Activated CD4-positive, alpha-beta T cell treated with anti-CD3 and anti-CD28 coated beads, Interleukin-2, amount 50 U/mL, for 16 hours (primary cell): Measurements from ENCODE around the gene HSD3B1.
"Not testable (repeated sequence)": the region's sequence is repeated elsewhere in the genome, so short reads cannot be mapped to it uniquely, and the experiment has no call there.

Experiments
- DNase-seq: peaks from one replicate; pipeline ENCODE4 v3.0.0-alpha.2; 2020

The HSD3B1 gene

GRCh38 chr1:119492763-119493162, 14.2 kb upstream of the HSD3B1 start:
- DNase-seq = no peak

- no peak for DNase-seq
Measured at GRCh38 chr1:119504831-119505230, 2.2 kb upstream of the HSD3B1 start.

GRCh38 chr1:119510046-119510445, 3.0 kb downstream of the HSD3B1 start:
- DNase-seq = no peak

- DNase-seq = no peak
Measured at GRCh38 chr1:119515221-119515620, 8.2 kb downstream of the HSD3B1 start.

- DNase-seq = no peak
Measured at GRCh38 chr1:119516247-119516646, 9.2 kb downstream of the HSD3B1 start.

GRCh38 chr1:119516680-119517079, 9.7 kb downstream of the HSD3B1 start:
- no peak for DNase-seq

GRCh38 chr1:119517667-119518066, 10.7 kb downstream of the HSD3B1 start:
- not testable (repeated sequence) for DNase-seq

- no peak for DNase-seq
Measured at GRCh38 chr1:119531606-119532323, 24.8 kb downstream of the HSD3B1 start.

GRCh38 chr1:119532324-119532910, 25.4 kb downstream of the HSD3B1 start:
- DNase-seq = no peak

GRCh38 chr1:119535381-119535780, 28.4 kb downstream of the HSD3B1 start:
- no peak for DNase-seq

- no peak for DNase-seq
Measured at GRCh38 chr1:119537966-119538365, 31.0 kb downstream of the HSD3B1 start.

- no peak for DNase-seq
Measured at GRCh38 chr1:119539636-119540035, 32.6 kb downstream of the HSD3B1 start.

- no peak for DNase-seq
Measured at GRCh38 chr1:119541389-119541788, 34.4 kb downstream of the HSD3B1 start.

GRCh38 chr1:119542492-119542946, 35.5 kb downstream of the HSD3B1 start:
- DNase-seq = no peak

GRCh38 chr1:119544165-119544762, 37.3 kb downstream of the HSD3B1 start:
- peak; percentile 8 for DNase-seq

- DNase-seq = no peak
Measured at GRCh38 chr1:119546641-119547040, 39.6 kb downstream of the HSD3B1 start.

- no peak for DNase-seq
Measured at GRCh38 chr1:119547306-119547705, 40.3 kb downstream of the HSD3B1 start.

GRCh38 chr1:119547805-119548204, 40.8 kb downstream of the HSD3B1 start:
- no peak for DNase-seq

GRCh38 chr1:119549719-119550132, 42.7 kb downstream of the HSD3B1 start:
- peak; percentile 59 for DNase-seq

GRCh38 chr1:119550381-119550780, 43.4 kb downstream of the HSD3B1 start:
- no peak for DNase-seq

- no peak for DNase-seq
Measured at GRCh38 chr1:119551218-119551617, 44.2 kb downstream of the HSD3B1 start.

GRCh38 chr1:119552656-119553055, 45.6 kb downstream of the HSD3B1 start:
- DNase-seq = not testable (repeated sequence)

GRCh38 chr1:119553302-119554071, 46.5 kb downstream of the HSD3B1 start:
- not testable (repeated sequence) for DNase-seq
